ENCODE data around the gene PAXX.

Gene PAXX, protein sequence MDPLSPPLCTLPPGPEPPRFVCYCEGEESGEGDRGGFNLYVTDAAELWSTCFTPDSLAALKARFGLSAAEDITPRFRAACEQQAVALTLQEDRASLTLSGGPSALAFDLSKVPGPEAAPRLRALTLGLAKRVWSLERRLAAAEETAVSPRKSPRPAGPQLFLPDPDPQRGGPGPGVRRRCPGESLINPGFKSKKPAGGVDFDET

DNA sequence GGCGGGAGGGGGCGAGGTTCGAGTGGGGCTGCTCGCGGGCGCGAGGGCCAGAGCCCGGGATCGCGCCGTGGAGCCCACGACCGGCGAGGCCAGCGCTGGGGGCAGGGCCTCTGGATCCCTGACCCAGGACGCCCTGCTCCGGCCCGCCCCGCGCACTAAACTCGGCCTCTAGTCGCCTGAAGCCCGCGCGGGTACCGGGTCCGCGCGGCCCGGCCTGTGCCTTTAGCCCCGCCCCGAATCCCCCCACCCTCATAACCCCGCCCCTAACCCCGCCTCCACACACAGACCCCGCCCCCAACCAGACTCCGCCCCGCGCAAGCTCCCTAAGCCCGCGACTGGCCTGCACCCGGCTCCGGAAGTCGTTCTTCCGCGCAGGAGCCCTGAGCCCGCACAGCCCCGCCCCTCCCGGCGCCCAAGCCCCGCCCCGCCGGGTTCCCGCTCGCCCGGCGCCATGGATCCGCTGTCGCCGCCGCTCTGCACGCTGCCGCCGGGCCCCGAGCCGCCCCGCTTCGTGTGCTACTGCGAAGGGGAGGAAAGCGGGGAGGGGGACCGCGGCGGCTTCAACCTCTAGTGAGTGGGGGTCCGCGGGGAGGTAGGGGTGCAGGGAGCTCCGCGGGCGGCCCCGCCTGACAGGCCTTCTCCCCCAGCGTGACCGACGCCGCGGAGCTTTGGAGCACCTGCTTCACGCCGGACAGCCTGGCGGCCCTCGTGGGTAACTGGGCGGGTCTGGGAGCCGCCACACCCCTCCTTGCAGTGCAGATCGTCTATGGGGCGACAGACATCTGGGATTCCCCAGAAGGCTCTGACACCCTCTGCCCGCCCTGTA, at the start of gene PAXX:
PAXX (plus strand) TSS at position 430 of the 826 bp plus-strand sequence; CDS start at position 452, 22 bp downstream.
- peak; percentile 23 to 94 (median 83) for DNase-seq

DNA sequence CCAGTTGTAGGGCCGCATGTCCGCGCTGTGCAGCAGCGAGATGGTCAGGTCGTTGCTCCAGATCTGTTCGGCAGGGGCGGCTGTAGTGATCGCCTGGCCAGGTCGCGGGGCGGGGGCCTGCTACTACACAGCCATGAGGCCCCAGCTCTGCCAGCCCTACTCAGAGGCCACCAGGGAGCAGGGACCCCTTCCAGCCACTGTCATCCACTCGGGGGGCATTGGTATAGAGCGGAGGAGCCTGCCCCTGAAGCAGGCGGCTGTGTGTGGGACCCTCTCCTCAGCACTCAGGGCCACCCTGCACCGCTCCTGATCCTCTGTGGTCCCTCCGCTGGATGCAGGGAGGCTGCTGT, 49.4 kb upstream of the PAXX start:
- DNase-seq = no peak

DNA sequence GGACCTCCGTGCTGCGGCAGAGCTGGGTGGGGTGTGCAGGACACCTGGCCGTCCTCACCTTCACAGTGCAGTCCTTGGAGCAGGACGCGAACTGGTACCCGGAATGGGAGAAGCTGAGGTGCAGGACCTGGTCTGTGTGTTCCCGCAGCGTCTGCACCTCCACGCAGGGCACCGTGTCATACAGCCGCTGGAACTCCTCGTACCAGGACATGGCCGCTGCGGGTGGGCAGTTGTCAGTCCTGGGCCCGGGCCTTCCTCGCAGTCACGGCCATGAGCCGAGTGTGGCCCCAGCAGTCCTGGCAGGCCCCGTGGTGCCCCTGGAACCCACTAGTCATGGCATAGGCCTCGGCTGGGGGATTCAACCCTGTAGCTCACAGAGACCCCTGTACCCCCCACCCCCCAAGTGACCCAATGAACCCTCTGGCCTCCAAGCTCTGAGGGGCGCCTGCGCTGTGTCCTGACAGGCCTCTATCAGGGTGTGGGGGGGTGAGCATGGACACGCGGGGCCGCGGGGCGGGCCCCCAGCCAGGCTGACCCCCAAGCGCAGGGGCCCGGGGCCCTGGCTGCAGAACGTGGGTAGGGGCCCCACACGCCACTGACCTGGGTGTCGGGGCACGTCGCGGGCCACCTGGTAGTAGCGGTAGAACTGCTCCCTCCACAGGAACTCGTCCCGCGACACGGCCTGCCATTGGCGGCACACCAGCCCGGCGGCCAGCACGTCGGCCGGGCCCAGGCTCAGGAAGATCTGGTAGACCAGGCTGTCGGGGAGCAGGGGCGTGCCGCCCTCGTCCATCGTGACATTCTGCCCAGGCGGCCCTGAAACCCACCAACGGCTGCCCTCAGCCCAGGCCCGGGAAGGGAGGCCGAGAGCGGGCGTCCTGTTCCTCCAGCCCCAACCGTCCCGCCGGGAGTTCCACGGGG, 48.7 kb upstream of the PAXX start:
- no peak for DNase-seq

DNA sequence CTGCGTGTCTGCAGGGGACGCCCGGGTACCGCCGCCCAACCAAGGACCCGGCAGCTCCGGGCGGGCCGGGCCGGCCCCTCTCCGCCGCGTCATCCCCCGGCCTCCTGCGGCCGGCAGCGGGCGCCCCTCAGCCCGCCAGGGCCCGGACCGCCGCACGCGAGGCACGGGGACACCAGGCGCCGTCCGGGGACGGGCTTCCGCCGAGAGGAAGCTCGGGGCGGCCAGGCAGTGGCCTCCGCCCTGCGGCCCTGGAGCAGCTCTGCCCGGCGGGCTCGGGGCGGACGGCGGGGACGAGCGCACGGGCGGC, 48.1 kb upstream of the PAXX start:
- peak in 1 of 56 donors; percentile 42 for DNase-seq

DNA sequence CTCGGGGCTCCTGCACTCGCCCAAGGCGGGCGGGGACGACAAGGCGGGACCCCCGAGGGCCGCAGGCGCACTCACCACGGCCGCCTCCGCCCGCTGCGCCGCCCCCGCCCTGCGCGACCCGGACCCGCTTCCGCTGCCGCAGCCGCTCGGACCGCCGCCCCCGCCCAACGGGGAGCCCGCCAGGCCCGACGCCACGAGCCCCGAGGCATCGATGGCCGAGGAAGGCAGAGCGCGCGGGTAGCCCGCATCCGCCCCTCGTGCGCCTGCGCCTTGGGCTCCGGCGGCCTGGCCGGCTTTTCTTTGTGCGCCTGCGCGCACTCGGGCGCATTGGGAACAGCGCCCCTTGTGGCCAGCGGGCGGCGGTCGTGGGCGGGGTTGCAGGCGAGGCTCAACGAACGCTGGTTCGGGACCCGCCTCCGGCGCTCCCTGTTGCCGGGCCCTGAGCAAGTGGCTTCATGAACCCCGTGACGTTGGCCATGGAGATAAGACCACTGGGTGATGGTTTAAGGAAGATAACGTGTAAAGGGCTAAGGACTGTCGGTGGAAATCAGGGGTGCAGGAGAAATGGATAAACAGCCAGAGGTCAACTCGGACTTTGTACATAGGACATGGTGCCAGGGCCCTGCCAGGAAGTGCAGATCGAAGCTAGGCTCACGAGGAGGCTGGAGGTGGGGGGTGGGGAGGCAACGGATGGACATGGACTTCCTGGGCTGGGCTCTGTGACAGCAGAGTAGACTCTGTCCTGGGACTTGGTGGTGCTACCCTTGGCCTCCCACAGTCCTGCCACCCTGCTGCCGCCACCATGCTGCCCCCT, 47.5 kb upstream of the PAXX start, which contains the start of the genes C8G and FBXW5:
C8G (plus strand) TSS at position 725 of the 814 bp plus-strand sequence; CDS start at position 803, 78 bp downstream.
FBXW5 (minus strand) TSS at position 220 of the 814 bp plus-strand sequence. CDS start 655 bp downstream, outside the sequence.
- peak; percentile 21 to 95 (median 86) for DNase-seq

DNA sequence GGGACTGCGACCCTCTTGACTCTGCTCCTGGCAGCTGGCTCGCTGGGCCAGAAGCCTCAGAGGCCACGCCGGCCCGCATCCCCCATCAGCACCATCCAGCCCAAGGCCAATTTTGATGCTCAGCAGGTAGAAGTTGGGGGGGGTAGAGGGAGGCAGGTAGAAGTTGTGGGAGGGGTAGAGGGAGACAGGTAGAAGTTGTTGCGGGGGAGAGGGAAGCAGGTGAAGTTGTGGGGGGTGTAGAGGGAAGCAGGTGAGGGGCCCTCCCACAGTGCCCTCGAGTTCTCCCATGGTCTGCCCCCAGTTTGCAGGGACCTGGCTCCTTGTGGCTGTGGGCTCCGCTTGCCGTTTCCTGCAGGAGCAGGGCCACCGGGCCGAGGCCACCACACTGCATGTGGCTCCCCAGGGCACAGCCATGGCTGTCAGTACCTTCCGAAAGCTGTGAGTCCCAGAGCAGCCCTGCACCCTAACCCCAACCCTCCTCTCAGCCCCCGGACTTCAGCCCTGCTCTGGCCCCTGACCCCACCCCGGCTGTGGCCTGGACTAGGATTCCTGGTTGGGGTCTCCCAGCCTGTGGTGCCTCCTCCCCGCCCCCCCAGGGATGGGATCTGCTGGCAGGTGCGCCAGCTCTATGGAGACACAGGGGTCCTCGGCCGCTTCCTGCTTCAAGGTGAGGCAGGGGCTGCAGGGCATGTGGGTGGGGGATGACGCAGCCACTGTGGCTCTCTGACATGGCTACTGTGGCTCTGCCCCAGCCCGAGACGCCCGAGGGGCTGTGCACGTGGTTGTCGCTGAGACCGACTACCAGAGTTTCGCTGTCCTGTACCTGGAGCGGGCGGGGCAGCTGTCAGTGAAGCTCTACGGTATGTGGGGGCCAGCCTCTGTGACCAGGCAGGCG, 46.6 kb upstream of the PAXX start:
- no peak for DNase-seq

DNA sequence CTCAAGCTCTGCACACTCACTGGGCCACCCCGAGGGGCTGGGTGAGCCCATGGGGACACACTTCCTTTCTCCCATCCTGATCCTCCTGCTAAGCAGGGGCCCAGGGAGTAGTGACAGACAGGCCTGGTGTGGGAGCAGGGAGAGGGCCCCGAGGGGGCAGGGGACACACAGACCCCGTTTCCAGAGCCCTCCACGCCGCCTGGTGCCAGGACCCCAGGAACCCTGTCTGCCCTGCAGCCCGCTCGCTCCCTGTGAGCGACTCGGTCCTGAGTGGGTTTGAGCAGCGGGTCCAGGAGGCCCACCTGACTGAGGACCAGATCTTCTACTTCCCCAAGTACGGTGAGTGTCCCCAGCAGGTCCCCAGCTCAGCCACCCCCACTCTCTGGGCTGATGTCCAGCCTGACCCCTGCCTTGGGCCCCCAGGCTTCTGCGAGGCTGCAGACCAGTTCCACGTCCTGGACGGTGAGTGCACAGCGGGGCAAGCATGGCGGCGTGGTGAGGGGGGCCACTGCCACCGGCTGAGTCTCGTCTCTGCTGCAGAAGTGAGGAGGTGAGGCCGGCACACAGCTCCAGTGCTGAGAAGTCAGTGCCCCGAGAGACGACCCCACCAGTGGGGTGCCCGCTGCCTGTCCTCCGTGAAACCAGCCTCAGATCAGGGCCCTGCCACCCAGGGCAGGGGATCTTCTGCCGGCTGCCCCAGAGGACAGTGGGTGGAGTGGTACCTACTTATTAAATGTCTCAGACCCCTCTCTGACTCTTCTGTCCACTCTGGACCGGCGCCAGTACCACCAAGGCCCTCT, 45.8 kb upstream of the PAXX start:
- DNase-seq = no peak

DNA sequence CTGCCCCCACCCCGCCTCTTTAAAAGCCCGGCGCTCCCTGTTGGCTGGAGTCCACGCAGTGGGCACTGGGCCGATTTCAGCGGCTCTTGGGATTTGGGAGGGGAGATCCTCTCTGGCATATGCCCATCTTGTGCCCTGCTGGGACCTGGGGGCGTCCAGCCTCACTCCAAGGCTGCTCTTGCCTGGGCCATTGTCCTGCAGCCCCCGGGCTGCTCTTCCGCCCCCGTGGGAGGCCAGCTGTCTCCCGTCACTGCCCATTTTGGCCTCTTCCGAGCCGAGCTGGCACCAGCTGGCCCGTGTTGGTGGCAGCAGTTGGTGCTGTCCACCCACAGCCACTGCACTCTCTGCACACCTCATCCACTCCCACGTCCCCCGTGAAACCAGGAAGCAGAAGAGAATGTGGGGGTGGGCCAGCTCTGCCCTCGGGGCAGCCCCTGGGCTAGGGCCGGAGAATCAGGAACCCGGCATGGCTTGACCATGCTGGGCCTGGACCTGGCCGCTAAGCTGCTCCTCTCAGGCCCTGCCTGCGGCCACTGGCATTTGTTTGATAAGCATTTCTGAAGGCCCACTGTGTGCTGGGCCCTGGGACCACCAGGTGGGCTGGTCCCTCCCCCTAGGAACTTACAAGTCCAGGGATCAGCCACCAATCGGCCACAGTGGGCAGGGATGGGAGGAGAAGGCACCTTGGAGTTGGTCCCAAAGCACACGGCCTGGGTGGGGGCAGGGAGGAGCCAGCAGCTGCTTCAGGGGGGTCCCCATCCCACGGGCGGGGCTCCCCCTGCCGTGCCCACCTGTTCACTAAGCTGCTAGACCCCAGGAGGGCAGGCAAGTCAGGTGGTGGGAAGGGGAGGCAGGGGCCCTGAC, 45.0 kb upstream of the PAXX start:
- peak in 21 of 56 donors; percentile 18 to 82 (median 39) for DNase-seq

DNA sequence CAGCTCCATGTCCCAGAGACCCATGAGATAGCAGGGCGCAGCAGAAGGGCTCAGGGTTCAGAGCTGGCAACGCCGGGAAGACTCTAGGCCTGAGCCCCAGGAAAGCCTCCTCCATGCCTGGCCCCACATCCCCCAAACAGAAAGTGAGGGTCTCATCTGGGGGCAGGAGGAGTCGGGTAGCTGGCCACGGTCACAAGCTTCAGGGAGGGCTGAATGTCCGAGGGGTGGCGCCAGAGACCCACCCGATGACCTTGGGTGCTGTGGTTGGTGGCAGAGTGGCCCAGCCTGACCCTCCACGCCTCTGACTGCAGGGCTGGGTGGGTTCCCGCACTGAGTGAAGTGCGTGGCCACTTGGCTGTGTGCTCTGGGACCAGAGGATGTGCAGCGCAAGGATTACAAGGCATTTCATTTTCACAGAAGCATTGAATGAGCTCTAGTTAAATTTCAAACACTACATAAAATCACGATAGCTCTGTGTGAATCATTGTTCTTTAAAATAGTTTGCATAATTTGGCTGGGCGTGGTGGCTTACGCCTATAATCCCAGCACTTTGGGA, 44.2 kb upstream of the PAXX start:
- DNase-seq = peak in 40 of 56 donors; percentile 20 to 83 (median 58)

DNA sequence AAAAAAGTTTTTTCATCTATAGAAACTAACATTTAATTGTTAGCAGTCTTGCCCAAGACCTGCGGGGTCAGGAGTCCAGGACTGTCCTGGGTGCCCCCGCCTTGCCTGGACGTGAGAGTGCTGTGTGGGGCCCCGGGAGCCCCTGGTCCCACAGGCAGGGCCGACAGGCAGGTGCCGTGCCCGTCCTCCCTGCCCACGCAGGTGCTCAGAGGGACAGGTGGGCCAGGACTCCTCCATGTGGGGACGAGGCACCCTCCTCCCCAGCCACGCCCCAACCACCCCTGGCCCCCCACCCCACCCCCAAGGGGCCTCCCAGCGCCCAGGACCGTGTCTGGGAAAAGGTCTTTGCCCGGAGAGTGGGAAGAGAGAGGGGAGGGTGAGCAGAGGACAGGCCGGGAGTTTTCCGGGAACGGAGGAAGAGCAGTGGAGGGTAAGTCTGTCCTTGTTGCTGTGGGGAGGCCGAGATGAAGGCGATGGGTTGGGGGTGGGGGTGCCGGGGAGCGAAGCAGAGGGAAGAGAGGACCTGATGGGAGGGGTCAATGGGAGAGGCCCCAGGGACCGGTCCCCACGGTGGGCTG, 42.9 kb upstream of the PAXX start:
- DNase-seq = no peak

DNA sequence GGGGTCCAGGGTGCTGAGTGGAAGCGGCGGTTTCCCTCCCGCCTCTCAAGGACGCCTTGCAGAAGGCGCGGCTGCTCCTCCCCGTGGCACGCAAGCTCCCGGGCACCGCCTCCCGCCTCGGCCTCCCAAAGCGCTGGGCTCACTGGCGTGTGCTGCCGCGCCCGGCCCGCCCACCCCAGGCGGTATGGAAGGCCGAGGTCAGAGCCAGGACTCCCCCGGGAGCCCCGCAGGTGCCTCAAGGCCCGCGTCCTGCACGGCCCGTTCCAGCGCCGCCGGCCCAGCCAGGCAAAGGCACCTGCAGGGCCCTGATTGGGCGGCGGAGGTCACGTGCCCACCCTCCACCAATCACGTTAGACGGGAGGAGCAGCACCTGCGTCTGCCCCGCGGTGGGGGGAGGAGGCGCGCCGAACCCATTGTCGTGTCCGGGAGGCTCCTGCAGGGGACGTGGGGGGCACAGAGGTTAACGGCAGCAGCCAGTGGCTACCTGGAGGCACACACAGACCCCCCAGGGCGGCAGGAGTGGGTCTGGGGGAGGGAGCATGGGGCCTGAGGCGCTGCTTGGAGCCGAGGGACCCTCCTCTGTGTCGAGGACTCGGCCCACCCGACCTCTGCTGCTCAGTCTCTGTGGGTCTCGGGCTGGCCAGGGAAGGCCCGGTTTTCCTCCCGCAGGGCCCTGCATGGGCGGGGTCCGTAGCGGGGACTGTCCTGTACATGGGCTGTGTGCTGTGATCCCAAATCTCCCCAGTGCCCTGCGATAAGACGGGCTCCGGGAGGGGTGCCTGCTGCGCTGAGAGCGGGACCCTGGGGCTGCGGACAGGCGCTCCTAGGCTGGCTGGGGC, 42.2 kb upstream of the PAXX start:
- DNase-seq = peak in 55 of 56 donors; percentile 75 to 98 (median 92)

DNA sequence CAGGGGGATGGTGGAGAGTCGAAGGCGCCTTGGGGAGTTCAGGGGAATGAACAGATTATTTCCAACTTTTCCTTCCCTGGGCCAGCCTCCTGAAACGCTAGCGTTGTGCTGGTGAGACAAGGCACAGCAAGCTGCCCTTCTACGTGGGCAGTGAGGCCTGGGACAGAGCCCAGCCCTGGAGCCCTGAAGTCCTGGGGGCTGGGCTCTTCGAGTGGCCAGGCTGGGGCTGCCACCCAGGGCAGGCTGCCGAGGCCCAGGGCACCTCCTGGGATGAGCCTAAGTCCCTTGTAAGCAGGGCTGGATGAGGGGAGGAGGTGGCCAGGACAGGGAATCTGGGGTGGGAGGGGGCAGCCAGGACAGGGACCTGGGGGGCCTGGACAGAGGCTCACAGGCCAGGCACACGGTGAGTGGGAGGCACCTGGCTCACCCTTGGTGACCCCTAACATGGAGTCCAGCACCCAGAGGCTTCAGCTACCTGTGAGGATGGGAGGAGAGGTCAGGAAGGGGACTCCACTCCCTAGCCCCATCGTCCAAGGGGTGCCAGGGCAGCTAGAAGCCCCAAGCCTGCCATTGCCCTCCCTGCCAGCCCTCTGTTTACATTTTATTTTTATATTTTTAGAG, 41.5 kb upstream of the PAXX start:
- DNase-seq = peak in 6 of 56 donors; percentile 25 to 60 (median 40)

DNA sequence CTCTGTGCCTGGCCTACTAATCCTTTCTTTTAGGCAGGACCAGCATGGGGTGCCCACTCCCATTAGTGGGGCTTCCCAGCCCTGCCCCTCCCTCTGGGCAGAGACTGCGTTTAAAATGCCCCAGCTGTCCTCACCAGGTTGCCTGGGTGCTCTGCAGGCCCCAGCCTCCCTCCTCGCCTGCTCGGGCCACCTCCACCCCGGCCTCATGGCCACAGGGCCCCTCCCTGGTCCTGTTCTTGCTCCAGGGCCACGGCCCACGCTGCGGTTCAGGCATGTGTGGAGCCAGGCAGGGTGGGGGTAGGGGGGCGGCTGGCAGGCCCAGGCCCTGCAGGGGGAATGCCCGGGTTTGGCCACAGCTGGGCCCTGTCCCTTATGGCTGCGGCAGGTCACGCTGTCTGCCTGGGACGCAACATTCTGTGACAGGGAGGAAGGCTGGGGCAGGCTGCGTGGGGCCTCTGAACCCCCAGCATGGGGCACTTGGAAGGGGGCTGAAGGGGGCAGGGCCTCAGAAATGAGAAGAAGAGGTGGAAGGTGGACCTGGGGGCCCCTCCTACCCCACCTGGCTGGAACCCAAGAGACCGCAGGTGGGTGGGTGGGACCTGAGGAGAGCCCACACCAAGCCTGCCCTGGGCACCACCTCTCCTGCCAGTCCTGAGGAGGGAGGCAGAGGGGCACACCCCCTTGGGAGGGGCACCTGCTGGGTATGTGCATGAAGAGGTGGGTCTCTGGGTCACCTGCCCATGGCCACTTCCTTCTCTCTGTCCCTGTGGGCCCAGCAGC, 40.5 kb upstream of the PAXX start, which contains the start of gene LCN12:
LCN12 (plus strand) TSS at position 733 of the 780 bp plus-strand sequence. CDS start 55 bp downstream, outside the sequence.
- DNase-seq = no peak

DNA sequence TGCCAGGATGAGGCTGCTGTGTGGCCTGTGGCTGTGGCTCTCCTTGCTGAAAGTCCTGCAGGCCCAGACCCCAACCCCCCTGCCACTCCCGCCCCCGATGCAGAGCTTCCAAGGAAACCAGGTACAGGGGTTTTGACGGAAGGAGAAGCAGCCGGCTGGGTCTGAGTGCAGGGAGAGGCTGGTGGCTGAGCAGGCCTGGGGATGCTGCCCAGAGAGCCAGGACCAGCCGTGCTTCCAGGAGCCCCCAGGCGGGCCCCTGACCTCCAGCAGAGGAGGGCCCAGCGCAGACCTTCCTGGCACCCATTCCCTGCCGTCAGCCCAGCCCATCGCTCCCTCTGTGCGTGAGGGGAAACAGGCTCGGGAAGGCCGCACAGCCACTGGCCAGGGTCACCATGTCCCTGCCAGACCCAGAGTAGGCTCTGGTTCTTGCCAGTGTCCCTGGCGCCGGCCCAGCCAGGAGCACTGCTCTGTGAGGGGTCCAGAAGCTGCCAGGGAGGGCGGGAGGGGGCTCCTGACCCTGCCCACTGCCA, 39.8 kb upstream of the PAXX start:
- peak in 25 of 56 donors; percentile 20 to 80 (median 51) for DNase-seq

Data from amygdala (tissue), 56 donors.